Upper lobe of left lung (tissue), 4 donors: Measurements from ENCODE around the gene MT3.

Source experiments
- CTCF ChIP-seq, 6 experiments: fragments of 450-650 bp in 4 of 6; fragments of 200-600 bp in 2 of 6; sonication (generic) in 2 of 6; IDR thresholded peaks; one replicate each; pipeline ENCODE4 v1.5.1; 2016 to 2019; ENCODE audit warnings: antibody characterized with exemption in 6 of 6
- POLR2A ChIP-seq, 4 donors: fragments of 450-650 bp; IDR thresholded peaks; one replicate each; pipeline ENCODE4 v1.5.1; 2016 to 2017; ENCODE audit warnings: antibody characterized with exemption in 4 of 4, mild to moderate bottlenecking in 2 of 4

DNA sequence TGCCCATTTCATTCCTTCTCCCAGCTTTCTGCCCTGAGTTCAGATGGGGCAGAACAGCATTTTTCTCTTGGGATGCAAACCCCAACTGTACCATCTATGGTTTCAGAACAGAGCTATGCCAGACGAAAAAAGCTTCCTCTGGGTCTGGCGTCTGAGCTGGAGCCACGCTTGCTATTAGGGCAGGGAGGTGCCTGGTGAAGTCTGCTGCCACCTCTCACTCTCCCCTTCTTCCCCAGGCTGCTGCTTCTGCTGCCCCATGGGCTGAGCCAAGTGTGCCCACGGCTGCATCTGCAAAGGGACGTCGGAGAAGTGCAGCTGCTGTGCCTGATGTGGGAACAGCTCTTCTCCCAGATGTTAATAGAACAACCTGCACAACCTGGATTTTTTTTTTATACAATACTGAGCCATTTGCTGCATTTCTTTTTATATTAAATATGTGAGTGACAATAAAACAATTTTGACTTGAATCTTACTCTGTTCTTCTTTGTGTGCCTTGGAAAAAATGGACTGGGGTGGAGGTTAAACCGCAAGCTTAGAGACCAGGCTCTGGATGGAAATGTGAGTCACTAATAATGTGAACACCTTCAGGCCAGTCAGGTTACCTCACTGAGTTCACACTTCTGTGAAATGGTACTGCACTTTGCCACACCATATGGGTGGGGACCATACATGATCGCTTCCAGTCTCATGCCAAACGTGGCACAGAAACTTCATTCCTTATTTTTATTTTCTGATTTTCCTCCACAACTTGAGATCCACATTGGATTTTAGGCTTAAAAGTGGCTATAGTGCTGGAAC lies 47.5 kb downstream of the MT3 start:
- TF ChIP-seq CTCF (IDR thresholded peaks at IDR 0.05) (no peak), POLR2A (IDR thresholded peaks at IDR 0.05) (no peak)
